ENCODE measurements around the gene TACC3.

TACC3 gene

GRCh38 chr4:1745165-1745564 lies 23.8 kb downstream of the TACC3 start:
- Histone ChIP-seq H3K4me3 (ENCODE audit: control insufficient read depth in 1 of 7, extremely low read depth in 1 of 7, insufficient read depth in 4 of 7, low read depth in 2 of 7, low read length in 6 of 7) (no peak overlapping the region), H3K4me1 (ENCODE audit: control extremely low read depth in 1 of 4, control insufficient read depth in 4 of 4, insufficient read depth in 4 of 4, low read length in 3 of 4) (peaks cover 0 to 13% (median 11%) of the 10 kb centered on the region in 4 experiments), H3K27ac (ENCODE audit: insufficient read depth in 1 of 2, low read depth in 1 of 2, low read length in 2 of 2, poor library complexity in 1 of 2, severe bottlenecking in 2 of 2) (no peak overlapping the region), H3K36me3 (ENCODE audit: control insufficient read depth in 4 of 4, insufficient read depth in 4 of 4, low read length in 3 of 4) (peaks cover 2 to 51% (median 36%) of the 10 kb centered on the region in 4 experiments), H3K9me3 (ENCODE audit: control extremely low read depth in 1 of 5, control insufficient read depth in 4 of 5, insufficient read depth in 2 of 5, low read depth in 1 of 5, low read length in 4 of 5) (no peaks in the 10 kb centered on the region), H3K27me3 (replicated peaks in 2 of 5; ENCODE audit: control insufficient read depth in 4 of 5, insufficient read depth in 5 of 5, low read length in 4 of 5) (no peaks in the 10 kb centered on the region)
- CTCF ChIA-PET = interaction anchor here (0.8 to 8.7 kb wide), 16 partner anchors 10 to 175 kb away, joined by 3 to 168 read pairs (median 12); no protein-coding TSS in a partner anchor
- no peak for DNase-seq
- POLR2A ChIA-PET = no interaction called here
- 97% methylated on average over 4 of the region's 13 CpGs for WGBS (ENCODE audit: insufficient coverage)

GRCh38 chr4:1745697-1746096 lies 24.4 kb downstream of the TACC3 start:
- POLR2A ChIA-PET = no interaction called here
- no peak for DNase-seq
- no peaks in the 10 kb centered on the region for H3K27me3 ChIP-seq (replicated peaks in 2 of 5; ENCODE audit: control insufficient read depth in 4 of 5, insufficient read depth in 5 of 5, low read length in 4 of 5)
- no peaks in the 10 kb centered on the region for H3K9me3 ChIP-seq (ENCODE audit: control extremely low read depth in 1 of 5, control insufficient read depth in 4 of 5, insufficient read depth in 2 of 5, low read depth in 1 of 5, low read length in 4 of 5)
- CTCF ChIA-PET = interaction anchor here (0.8 to 8.7 kb wide), 17 partner anchors 10 to 175 kb away, joined by 3 to 168 read pairs (median 11); no protein-coding TSS in a partner anchor
- H3K4me1 ChIP-seq (ENCODE audit: control extremely low read depth in 1 of 4, control insufficient read depth in 4 of 4, insufficient read depth in 4 of 4, low read length in 3 of 4) = peaks cover 0 to 15% (median 11%) of the 10 kb centered on the region in 4 experiments
- peaks cover 2 to 45% (median 32%) of the 10 kb centered on the region in 4 experiments for H3K36me3 ChIP-seq (ENCODE audit: control insufficient read depth in 4 of 4, insufficient read depth in 4 of 4, low read length in 3 of 4)
- H3K27ac ChIP-seq (ENCODE audit: insufficient read depth in 1 of 2, low read depth in 1 of 2, low read length in 2 of 2, poor library complexity in 1 of 2, severe bottlenecking in 2 of 2) = no peak overlapping the region
- no peak overlapping the region for H3K4me3 ChIP-seq (ENCODE audit: control insufficient read depth in 1 of 7, extremely low read depth in 1 of 7, insufficient read depth in 4 of 7, low read depth in 2 of 7, low read length in 6 of 7)
- 86% methylated on average over 12 of the region's 12 CpGs for WGBS (ENCODE audit: insufficient coverage)

GRCh38 chr4:1746265-1746691 lies 25.0 kb downstream of the TACC3 start:
- H3K4me3 ChIP-seq (ENCODE audit: control insufficient read depth in 1 of 7, extremely low read depth in 1 of 7, insufficient read depth in 4 of 7, low read depth in 2 of 7, low read length in 6 of 7) = no peak overlapping the region
- ChIA-PET CTCF (interaction anchor here (0.8 to 8.7 kb wide), 21 partner anchors 9 to 163 kb away, joined by 3 to 168 read pairs (median 10); no protein-coding TSS in a partner anchor), POLR2A (interaction anchor here (0.6 to 1.1 kb wide), 2 partner anchors 70 to 84 kb away, joined by 3 read pairs; no protein-coding TSS in a partner anchor)
- peaks cover 0 to 20% (median 14%) of the 10 kb centered on the region in 4 experiments for H3K4me1 ChIP-seq (ENCODE audit: control extremely low read depth in 1 of 4, control insufficient read depth in 4 of 4, insufficient read depth in 4 of 4, low read length in 3 of 4)
- DNase-seq = peak; percentile 86 to 94 (median 92)
- H3K27ac ChIP-seq (ENCODE audit: insufficient read depth in 1 of 2, low read depth in 1 of 2, low read length in 2 of 2, poor library complexity in 1 of 2, severe bottlenecking in 2 of 2) = no peak overlapping the region
- peaks cover 0 to 39% (median 26%) of the 10 kb centered on the region in 4 experiments for H3K36me3 ChIP-seq (ENCODE audit: control insufficient read depth in 4 of 4, insufficient read depth in 4 of 4, low read length in 3 of 4)
- no peaks in the 10 kb centered on the region for H3K9me3 ChIP-seq (ENCODE audit: control extremely low read depth in 1 of 5, control insufficient read depth in 4 of 5, insufficient read depth in 2 of 5, low read depth in 1 of 5, low read length in 4 of 5)
- 11% methylated on average over 13 of the region's 17 CpGs for WGBS (ENCODE audit: insufficient coverage)
- H3K27me3 ChIP-seq (replicated peaks in 2 of 5; ENCODE audit: control insufficient read depth in 4 of 5, insufficient read depth in 5 of 5, low read length in 4 of 5) = no peaks in the 10 kb centered on the region

GRCh38 chr4:1746919-1747602 lies 25.7 kb downstream of the TACC3 start:
- peaks cover 0 to 28% (median 22%) of the 10 kb centered on the region in 4 experiments for H3K4me1 ChIP-seq (ENCODE audit: control extremely low read depth in 1 of 4, control insufficient read depth in 4 of 4, insufficient read depth in 4 of 4, low read length in 3 of 4)
- no peak overlapping the region for H3K27ac ChIP-seq (ENCODE audit: insufficient read depth in 1 of 2, low read depth in 1 of 2, low read length in 2 of 2, poor library complexity in 1 of 2, severe bottlenecking in 2 of 2)
- no peak for DNase-seq
- WGBS (ENCODE audit: insufficient coverage) = 95% methylated on average over 26 of the region's 33 CpGs
- H3K4me3 ChIP-seq (ENCODE audit: control insufficient read depth in 1 of 7, extremely low read depth in 1 of 7, insufficient read depth in 4 of 7, low read depth in 2 of 7, low read length in 6 of 7) = no peak overlapping the region
- peaks cover 0 to 32% (median 20%) of the 10 kb centered on the region in 4 experiments for H3K36me3 ChIP-seq (ENCODE audit: control insufficient read depth in 4 of 4, insufficient read depth in 4 of 4, low read length in 3 of 4)
- CTCF ChIA-PET = interaction anchor here (0.8 to 8.7 kb wide), 31 partner anchors 10 to 162 kb away, joined by 3 to 168 read pairs (median 7); no protein-coding TSS in a partner anchor
- POLR2A ChIA-PET = interaction anchor here (0.6 to 1.1 kb wide), 2 partner anchors 69 to 83 kb away, joined by 3 read pairs; no protein-coding TSS in a partner anchor
- no peaks in the 10 kb centered on the region for H3K27me3 ChIP-seq (replicated peaks in 2 of 5; ENCODE audit: control insufficient read depth in 4 of 5, insufficient read depth in 5 of 5, low read length in 4 of 5)
- H3K9me3 ChIP-seq (ENCODE audit: control extremely low read depth in 1 of 5, control insufficient read depth in 4 of 5, insufficient read depth in 2 of 5, low read depth in 1 of 5, low read length in 4 of 5) = no peaks in the 10 kb centered on the region

- ChIA-PET POLR2A (interaction anchor here (1.1 kb wide), 1 partner anchor 69 kb away, joined by 3 read pairs; no protein-coding TSS in a partner anchor), CTCF (interaction anchor here (0.9 to 8.7 kb wide), 28 partner anchors 9 to 162 kb away, joined by 3 to 168 read pairs (median 7); no protein-coding TSS in a partner anchor)
- no peak overlapping the region for H3K4me3 ChIP-seq (ENCODE audit: control insufficient read depth in 1 of 7, extremely low read depth in 1 of 7, insufficient read depth in 4 of 7, low read depth in 2 of 7, low read length in 6 of 7)
- peaks cover 0 to 34% (median 27%) of the 10 kb centered on the region in 4 experiments for H3K4me1 ChIP-seq (ENCODE audit: control extremely low read depth in 1 of 4, control insufficient read depth in 4 of 4, insufficient read depth in 4 of 4, low read length in 3 of 4)
- no peak overlapping the region for H3K27ac ChIP-seq (ENCODE audit: insufficient read depth in 1 of 2, low read depth in 1 of 2, low read length in 2 of 2, poor library complexity in 1 of 2, severe bottlenecking in 2 of 2)
- DNase-seq = no peak
- peaks cover 0 to 26% (median 16%) of the 10 kb centered on the region in 4 experiments for H3K36me3 ChIP-seq (ENCODE audit: control insufficient read depth in 4 of 4, insufficient read depth in 4 of 4, low read length in 3 of 4)
- H3K9me3 ChIP-seq (ENCODE audit: control extremely low read depth in 1 of 5, control insufficient read depth in 4 of 5, insufficient read depth in 2 of 5, low read depth in 1 of 5, low read length in 4 of 5) = no peaks in the 10 kb centered on the region
- WGBS (ENCODE audit: insufficient coverage) = 89% methylated on average over 14 of the region's 16 CpGs
- no peaks in the 10 kb centered on the region for H3K27me3 ChIP-seq (replicated peaks in 2 of 5; ENCODE audit: control insufficient read depth in 4 of 5, insufficient read depth in 5 of 5, low read length in 4 of 5)
These were observed 26.3 kb downstream of the TACC3 start for GRCh38 chr4:1747603-1747967.

- H3K27me3 ChIP-seq (replicated peaks in 2 of 5; ENCODE audit: control insufficient read depth in 4 of 5, insufficient read depth in 5 of 5, low read length in 4 of 5) = no peaks in the 10 kb centered on the region
- peaks cover 0 to 21% (median 12%) of the 10 kb centered on the region in 4 experiments for H3K36me3 ChIP-seq (ENCODE audit: control insufficient read depth in 4 of 4, insufficient read depth in 4 of 4, low read length in 3 of 4)
- no peak overlapping the region for H3K27ac ChIP-seq (ENCODE audit: insufficient read depth in 1 of 2, low read depth in 1 of 2, low read length in 2 of 2, poor library complexity in 1 of 2, severe bottlenecking in 2 of 2)
- 2% methylated on average over 19 of the region's 29 CpGs for WGBS (ENCODE audit: insufficient coverage)
- peaks cover 0 to 43% (median 37%) of the 10 kb centered on the region in 4 experiments for H3K4me1 ChIP-seq (ENCODE audit: control extremely low read depth in 1 of 4, control insufficient read depth in 4 of 4, insufficient read depth in 4 of 4, low read length in 3 of 4)
- ChIA-PET POLR2A (no interaction called here), CTCF (interaction anchor here (0.6 to 8.7 kb wide), 35 partner anchors 8 to 166 kb away, joined by 3 to 168 read pairs (median 6); no protein-coding TSS in a partner anchor)
- DNase-seq = peak; percentile 84 to 96 (median 95)
- H3K9me3 ChIP-seq (ENCODE audit: control extremely low read depth in 1 of 5, control insufficient read depth in 4 of 5, insufficient read depth in 2 of 5, low read depth in 1 of 5, low read length in 4 of 5) = no peaks in the 10 kb centered on the region
- peak overlapping the region in 4 of 7 experiments; percentile 17 to 68 (median 46) for H3K4me3 ChIP-seq (ENCODE audit: control insufficient read depth in 1 of 7, extremely low read depth in 1 of 7, insufficient read depth in 4 of 7, low read depth in 2 of 7, low read length in 6 of 7)
These were observed 27.2 kb downstream of the TACC3 start for GRCh38 chr4:1748465-1748995.
